NCI-H1105 treated with DMSO at 0.1 percent for 48 hours (cell line): ENCODE data around the gene POU4F3.

ENCODE experiments used
- DNase-seq: peaks from one replicate; lab custom pipeline; 2025; lab: John Stamatoyannopoulos, UW

Gene POU4F3

DNA sequence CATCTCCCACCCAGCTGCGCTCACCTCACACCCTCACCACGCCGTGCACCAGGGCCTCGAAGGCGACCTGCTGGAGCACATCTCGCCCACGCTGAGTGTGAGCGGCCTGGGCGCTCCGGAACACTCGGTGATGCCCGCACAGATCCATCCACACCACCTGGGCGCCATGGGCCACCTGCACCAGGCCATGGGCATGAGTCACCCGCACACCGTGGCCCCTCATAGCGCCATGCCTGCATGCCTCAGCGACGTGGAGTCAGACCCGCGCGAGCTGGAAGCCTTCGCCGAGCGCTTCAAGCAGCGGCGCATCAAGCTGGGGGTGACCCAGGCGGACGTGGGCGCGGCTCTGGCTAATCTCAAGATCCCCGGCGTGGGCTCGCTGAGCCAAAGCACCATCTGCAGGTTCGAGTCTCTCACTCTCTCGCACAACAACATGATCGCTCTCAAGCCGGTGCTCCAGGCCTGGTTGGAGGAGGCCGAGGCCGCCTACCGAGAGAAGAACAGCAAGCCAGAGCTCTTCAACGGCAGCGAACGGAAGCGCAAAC lies 1.1 kb downstream of the POU4F3 start:
- no peak for DNase-seq

DNA sequence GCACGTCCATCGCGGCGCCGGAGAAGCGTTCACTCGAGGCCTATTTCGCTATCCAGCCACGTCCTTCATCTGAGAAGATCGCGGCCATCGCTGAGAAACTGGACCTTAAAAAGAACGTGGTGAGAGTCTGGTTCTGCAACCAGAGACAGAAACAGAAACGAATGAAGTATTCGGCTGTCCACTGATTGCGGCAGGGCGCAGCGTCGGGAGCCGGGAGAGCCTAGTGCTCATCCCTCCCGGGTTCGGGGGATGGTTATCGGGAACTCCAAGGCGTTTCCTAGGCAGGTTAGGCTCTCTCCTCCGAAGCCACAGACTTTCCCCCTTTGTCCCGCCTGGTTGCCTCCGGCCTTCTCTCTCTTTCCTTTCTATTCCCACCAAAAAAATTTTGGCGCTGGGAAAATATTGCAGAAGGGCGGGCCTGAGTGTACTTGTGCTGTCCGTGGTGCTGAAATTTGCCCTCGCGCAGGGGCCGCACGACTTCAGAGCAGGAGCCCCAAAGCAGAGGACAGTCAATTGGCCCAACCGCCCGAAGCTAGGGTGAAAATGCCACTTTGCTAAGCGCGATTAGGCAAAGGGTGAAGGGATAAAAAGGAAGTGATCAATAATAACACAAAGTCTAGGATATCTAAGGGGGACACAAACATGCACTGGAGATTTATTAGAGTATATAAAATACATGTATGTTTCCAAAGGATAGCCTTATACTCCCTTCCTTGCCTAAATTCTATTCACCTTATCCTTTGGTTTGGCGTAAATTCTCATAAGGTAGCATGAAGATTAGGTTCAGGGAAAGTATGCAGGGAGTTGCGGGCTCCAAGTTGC lies 1.8 kb downstream of the POU4F3 start:
- DNase-seq, result no peak

DNA sequence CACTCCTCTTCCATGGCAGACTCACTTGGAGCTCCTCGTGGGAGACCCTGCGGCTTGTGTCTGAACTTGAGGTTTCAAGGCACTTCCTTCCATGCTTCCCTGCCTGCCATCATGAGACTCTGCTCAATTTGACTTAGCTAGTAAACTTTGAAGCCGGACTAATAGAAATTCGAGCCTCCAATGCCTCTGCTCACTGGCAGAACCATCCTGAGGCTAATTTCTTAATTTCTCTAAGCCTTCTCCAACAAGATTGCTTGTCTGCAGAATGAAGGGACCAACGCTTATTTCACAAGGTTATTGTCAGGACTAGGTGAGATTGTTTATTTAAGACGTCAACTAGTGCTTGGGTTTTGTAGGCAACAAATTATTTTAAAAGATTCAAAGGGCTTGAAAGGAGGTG lies 3.2 kb downstream of the POU4F3 start:
- DNase-seq, result no peak

DNA sequence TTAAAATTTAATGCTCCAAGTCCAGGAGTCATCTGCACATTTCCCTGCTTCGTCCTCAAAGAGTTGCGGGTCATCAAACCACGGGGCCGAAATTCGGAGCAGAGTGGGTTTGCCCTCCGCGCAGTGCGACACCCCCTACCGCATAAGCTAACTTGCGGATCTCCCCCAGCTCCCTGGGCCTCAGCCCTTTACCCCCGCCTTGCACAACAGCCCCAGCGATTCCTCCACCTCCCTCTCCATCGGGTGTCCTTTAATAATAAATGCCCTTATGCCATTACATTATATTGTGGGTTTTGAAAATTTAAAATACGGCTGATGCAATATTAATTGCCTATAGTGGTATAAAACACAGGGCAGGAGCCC lies 3.9 kb downstream of the POU4F3 start:
- no peak for DNase-seq

DNA sequence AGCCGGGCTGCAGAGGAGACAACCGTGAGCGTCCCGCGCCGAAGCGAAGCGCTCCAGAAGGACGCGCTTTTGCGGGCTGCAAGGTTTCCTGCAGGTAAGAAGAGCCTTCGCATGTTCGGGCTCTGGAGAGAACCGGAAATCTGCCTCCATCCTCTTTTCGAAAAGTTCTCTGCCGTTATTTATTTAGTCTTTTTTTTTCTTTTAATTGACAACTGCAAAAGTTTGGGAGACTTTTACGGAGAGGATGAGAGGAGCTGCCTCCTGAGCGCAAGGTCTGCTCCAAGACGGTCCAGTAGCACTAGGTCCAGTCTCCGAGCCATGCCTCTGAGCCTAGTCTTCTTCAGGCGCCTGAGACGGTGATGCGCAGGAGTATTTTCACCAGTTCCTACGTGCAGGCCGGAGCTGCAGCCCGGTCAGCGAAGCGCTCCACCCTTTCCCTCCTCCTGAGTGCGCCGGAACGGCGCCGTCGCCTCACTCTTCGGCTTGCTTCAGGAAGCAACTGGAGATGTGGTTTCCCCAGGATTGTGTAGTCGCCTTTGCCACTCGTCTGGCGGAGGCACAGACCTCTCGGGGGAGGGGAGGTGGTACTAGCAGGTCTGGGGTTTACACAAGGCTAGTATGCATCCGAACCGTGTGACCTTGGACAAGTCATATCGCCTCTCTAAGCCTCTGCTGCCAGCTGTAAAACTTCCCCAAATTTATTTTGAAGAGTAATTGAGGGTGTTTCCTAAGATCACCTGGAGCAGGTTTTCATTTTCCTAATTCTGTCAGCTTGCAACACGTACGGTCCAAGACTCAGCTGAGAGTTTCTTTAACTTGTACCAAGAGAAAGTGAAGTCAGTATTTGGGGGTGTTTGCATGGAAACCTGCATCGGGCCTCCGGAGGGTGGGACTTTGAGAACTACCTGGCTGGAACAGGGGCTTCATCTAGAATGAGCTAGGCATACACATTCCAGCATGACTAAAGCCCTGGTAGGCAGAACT lies 4.5 kb downstream of the POU4F3 start:
- no peak for DNase-seq

DNA sequence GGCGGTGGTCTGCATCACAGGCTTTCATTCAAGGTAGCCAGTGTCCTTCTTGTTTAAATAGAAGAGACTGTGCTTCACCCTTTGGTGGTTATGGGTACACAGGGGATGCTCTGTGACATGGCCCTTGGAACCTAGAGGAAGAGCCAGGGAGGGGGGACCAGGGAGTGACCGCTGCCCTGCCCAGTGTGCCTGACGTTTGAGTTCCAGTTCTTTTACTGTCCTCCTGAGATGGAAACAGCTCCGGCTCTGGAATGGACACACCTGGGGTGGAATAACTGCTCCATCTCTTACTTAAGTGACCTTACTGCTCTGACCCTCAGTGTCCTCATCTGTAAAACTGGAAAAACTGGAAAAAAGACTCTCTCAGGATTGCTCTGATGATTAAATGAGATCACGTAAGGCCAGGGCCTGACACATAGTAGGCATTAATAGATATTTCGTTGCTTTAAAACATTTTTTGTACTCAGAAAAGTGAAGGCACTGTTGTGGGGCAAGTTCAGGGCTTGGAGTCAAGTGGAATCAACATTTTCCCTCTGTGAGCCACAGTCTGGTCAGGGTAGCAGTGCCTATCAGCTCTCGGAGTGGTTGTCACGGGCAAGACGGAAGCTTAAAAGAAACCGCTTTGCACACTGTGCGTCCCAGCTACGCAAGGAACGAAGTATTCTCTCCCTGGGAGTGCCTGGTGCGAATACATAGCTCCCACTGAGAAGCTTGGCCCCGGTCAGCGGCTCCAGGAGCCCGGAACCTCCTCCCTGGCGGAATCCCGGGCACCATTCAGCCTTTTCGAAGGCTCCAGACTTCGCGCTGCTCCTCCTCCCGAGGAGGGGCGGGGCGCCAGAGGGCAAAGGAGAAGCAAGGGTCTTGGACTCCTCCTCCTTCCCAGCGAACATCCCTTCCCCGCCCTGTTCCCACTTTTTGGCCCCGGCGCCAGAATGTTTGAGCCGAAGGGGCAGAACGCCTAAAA lies 5.8 kb downstream of the POU4F3 start:
- no peak for DNase-seq

DNA sequence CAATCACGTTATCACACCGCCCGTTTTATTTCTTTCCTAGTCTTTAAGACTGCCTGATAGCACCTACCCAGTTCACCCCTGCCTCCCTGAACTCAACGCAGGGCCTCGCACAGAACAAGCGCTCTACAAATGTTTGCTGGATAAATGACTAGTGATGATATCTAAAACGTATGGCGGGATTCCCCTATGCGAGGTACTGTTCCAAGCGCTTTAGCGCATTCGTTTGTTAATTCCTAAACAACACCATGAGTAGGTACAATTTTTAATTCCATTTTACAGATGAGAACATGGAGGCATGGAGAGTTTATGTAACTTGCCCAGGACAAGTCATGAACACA lies 6.6 kb downstream of the POU4F3 start:
- DNase-seq, result no peak

DNA sequence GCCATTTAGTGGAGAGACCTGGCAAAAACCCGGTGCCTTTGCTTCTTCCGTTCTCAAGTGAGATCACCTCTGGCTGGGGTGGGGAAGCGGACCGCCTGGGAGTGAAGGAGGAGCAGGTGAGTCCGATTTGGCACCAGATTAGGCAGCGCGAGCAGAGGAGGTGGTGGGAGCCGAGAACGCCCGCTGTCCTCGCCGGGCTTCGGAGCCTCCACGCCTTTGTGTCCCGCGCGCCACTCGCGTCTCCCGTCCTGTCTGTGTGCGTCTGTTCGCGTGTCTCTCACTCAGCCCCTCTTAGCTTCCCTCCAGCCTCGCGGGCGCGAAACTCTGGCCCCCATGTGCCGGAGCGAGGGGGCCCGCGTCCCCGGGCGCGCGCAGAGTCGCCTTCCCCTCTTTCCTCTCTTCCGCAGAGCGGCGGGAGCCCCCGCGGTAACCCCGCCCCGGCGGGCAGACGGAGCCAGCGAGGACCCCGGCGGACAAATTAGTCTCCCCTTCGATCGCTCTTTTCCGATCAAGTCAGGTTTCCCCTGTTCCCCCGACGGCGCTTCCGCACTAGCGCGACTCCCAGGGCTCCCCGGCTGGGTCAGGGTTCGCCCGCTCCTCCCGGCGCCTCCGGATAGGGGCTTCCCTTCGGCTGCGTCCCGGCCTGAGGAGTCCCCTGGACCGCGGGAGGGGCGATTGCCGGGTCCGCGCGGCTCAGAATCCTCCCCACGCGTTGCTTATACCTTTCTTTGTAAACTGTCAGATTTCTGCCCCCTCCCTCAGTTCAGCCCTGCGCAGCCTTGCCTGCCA lies 7.1 kb downstream of the POU4F3 start:
- DNase-seq, result no peak

DNA sequence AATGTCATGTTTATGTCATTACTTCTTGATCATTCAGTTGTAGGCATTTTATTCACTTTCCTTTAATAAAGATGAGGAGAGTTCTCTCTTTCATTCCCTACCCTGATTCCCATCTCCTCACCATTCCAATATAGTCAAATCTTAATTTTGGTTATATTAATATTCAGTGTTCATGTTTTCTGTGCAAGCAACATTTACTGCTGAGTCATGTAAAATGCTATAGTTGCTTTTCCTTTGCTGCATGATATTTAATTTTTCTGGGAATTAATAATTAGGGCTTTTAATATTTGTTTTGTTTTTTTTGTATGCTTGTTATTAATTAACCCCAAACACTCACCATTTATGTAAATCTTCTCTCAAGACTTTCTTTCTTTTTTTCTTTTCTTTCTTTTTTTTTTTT lies 18.5 kb downstream of the POU4F3 start:
- no peak for DNase-seq

DNA sequence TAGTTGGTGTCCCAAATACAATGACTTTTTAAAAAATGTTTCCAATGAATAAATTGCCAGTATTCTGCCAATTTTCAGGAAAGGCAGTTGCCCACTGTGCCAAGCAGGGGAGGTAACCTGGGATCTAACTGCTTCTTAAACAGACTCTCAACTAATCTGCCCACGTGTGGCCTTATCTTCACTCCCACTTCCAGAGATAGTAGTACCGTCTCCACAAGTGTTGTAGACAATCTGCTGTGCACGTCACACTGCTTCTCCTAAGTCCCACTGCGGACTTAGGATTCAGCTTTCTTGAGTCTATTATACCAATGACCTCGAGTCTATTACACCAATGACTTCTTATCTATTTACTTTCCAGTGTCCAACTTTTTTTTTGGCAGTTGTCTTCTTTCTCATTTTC lies 21.2 kb downstream of the POU4F3 start:
- no peak for DNase-seq

DNA sequence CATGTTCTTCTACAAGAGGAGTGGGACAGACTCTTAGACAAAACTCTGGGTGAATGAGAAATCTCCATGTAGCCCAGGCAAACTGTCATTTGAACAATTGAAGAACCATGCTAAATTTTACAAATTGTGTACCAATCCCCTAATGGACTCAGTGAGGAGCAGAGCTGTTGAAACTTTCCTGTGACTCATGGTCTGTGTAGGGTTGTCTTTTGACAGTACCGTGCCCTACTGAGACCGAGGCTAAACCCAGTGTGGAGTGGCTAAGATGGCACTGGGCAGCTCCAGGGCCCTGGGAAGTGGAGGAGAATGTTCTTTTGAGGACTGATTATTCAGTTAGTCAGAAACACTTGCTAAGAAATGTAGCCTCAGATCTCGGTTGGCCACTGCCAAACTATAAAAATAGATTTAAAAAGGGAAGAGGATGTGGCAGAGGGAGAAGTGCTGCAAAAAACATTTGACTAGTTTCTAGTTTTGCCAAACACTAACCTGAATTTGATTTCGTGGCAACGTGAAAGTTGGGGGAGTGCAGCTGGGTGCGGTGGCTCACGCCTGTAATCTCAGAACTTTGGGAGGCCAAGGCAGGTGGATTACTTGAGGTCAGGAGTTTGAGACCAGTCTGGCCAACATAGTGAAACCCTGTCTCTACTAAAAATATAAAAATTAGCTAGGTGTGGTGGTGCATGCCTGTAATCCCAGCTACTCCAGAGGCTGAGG lies 24.7 kb downstream of the POU4F3 start:
- DNase-seq, result no peak

DNA sequence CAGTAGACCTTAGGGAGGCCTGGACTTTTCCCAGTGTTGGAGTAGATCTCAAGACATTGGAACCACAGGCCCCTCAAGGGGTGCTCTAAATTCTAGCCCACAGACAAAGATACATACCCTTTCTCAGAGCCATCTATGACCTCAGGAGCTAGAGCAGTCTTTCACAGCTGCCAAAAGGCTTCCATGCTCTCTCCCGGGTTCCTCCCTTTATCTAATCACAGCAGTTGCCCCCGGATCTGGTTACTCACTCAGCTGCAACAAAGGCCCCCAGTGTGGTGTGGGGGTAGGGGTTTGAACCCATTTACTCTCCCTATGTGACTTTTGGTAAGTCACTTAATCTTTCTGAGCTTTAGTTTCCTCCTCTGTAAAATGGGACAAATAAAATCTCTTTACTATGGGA lies 27.0 kb downstream of the POU4F3 start:
- no peak for DNase-seq

DNA sequence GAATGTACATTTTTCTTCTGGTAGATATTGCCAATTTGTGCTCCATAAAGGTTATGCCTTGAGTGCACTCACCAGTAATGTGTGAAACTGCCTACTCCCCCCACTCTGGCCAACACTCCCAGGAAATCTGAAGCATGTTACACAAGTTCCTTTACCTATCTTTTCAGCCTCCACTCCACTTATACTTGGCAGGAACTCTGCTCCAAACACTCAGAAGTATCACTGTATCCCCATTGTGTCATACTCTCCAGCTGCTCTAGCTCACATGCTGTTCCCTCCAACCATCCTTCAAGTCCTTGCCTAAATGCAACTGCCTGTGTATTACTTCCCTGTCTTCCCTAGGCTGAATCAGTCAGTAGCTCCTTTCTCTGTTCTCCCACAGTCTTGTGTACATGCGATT lies 28.3 kb downstream of the POU4F3 start:
- DNase-seq, result no peak

DNA sequence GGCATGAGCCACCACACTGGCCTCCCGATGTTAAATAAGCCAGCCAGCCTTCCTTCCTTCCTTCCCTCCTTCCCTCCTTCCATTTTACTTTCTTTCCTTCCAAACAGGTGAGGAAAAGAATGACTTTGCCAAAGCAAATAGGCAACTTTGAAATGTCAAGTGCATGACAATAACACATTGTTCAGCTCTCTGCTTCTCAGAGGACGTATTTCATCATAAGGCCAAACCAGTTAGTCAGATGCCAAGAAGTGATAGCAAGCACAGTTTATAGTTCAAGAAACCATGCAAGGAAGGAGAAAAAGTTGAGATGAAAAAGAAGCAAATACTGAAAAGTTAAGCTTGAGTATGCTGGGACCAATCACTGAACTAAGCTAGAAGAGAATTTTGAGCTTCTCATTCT lies 29.5 kb downstream of the POU4F3 start:
- DNase-seq, result no peak

DNA sequence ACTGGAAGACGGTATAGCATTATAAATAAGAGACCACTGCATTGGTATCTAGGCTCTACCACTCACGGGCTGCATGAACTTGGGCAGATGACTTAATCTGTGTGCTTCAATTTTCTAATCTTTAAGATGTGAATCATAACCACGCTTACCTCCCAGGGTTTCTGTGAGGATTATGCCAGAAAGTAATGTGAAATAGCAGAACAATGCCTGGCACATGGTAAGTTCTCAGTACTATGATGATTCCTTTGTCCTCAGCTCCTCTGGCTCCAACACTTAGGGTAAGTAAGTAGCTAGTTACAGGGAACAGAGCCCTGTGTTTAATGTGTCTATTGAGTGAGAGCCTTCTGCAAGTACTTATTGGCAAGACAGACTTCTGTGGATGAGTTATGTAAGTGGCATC lies 31.1 kb downstream of the POU4F3 start:
- DNase-seq, result no peak

DNA sequence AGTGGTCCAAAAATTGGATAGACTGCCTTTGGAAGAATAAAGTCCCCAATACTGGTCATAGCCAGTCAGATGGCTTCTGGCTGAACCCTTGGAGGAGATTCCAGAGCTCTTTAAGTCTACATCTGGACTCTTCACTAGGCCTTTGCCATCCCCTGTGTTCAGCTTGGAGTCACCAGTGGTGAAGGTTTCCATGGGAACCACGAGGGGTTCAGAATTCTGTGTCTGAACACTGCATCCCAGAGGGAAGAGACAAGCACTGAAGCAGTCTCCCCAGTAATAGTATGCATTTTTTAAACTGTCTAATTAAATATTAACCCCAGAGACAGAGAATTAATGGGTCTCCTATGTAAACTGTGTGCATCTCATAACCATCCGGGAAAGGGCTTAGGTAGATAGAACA lies 38.2 kb downstream of the POU4F3 start:
- DNase-seq, result no peak

DNA sequence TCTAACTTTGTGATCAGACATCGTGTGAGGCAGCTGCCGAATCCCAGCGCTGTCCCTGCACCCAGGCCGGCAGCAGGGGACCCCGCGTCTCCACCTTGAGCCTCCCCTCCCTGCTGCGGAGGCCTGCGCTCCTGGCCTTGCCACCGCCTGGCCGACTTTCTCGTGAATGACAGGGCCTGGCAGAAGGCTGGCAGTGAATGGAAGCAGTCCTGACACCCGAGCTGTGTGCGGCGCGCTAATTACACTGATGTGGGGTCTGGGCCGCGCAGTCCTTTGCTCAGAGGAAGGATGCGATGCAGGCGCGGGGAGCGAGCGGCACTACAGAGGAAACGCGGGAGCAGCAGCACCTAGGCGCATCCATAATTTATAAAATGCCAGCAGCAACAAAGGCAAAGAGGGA lies 40.3 kb downstream of the POU4F3 start:
- DNase-seq, result no peak

DNA sequence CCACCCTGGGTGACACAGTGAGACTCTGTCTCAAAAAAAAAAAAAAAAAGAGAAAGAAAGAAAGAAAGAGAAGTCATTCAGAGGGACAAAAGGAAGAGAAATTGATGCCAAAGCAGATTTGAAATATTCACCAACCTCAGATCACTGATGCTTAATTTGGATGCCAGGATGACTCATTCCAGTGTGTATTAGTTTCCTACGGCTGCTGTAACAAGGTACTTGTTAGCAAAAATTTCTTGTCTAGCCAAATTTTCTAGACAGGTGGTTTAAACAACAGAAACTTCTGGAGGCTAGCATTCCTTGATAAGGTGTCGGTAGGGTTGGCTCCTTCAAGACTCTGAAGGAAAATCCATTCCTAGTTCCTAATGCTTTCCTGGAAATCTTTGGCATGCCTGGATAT lies 42.1 kb downstream of the POU4F3 start:
- DNase-seq, result no peak

DNA sequence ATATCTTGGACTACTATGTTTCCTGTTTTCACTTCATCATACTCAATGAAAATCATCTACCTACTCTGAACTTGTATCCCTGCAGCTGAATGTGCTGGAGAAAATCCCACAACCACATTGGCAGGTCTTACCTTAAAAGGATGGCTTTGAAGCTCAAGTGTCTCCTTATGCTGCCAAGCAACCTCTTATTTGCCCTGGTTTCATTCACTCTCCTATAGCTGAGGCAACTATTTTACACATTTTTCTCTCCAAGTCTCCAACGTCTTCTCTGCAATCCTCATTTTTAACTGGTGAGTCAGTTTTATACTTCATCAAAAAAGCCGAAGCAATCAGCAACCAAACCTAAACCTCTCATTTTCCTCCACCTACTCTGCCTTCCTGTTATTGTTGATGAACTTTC lies 49.7 kb downstream of the POU4F3 start:
- no peak for DNase-seq

DNA sequence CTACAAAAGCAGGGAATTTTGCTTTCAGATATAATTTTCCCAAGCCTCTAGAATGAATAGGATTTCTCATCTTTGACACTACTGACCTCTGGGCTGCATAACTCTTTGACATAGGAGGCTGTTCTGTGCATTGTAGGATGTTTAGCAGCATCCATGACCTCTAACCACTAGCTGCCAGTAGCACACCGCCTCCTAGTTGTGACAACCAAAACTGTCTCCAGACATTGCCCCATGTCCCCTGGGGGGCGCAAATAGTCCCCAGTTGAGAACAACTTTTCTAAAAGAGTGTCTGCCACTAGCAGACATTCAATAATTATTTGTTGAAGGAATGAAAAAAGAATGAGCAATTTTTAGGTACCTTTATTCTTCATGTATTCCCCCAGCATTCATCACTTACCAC lies 51.8 kb downstream of the POU4F3 start:
- DNase-seq, result no peak
